Germinal center (tissue), 1 donor: ENCODE results near the gene SH3YL1.
"Not testable (repeated sequence)": the region's sequence is repeated elsewhere in the genome, so short reads cannot be mapped to it uniquely, and the experiment has no call there.

Experiments
- DNase-seq: peaks from one replicate; pipeline ENCODE4 v3.0.0; 2012; ENCODE audit warnings: mixed read lengths, low spot score

SH3YL1 gene

DNA sequence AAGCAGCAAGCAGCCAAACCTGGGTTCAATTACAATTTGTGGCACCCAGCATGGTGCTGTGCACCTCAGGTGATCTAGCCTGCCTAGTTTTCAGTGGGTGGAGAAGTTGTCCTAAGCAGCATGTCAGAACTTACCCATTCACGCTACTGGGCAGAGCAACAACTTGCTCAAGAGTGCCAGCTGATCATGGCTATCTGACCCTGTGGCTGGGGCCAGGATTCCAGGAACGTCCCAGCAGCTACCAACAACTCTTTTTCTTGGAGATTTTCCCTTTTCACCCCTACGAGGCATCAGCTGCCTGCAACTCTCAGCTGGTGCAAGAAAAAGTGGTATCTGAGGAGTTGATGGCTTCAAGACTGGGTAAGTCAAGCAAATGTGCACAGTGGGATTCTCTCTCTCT is 83.5 kb downstream of the SH3YL1 start:
- DNase-seq = no peak

DNA sequence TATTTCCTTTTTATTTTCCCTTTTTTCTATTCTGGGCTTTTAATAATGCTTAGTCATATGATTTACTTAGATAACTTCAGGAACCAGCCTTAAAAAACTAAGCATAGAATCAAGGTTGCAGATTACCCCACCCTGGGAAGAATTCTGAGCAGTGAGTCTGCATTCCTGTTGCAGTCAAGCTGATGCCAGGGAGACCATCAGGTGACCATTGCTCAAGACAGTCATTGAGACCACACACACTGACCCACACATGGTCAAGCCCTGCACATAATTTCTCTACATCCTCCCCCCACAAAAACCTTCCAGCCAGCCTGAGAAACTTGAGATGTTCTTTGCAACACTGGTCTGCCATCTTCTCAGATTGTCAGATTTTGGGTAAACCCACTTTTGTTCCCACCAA is 83.9 kb downstream of the SH3YL1 start:
- DNase-seq = no peak

DNA sequence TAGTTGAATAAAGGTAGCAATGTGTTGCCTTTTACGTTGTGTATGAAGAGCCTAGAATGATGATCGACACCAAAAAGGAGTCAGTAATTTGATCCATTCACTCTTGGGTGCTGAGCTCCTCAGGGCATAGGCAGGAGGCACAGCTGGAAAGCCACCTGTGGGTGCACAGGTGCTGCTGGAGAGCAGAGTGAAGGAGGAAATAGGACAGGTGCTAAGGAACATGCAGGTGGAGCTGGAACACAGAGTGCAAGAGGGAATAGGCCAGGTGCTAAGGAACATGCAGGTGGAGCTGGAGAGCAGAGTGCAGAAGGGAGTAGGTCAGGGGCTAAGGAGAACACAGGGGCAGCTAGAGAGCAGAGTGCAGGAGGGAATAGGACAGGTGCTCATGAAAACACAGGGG is 86.1 kb downstream of the SH3YL1 start:
- DNase-seq = no peak

DNA sequence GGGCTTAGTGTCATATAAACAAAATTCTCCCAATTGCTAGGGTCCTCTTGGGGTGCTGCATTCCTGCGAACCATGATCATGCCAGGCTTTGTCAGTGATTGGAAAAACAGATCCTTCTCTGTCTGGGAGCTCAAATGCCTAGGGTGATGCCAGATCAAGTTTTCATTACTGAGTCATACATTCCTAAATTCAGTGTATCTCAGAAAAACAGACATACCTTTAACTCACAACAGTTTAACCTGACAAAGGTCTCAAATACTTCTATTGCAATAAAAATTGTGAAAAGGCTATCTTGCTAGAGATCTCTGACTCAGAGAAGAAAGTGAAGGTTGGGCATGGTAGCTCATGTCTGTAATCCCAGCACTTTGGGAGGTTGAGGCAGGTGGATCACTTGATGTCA is 86.9 kb downstream of the SH3YL1 start:
- DNase-seq = no peak

DNA sequence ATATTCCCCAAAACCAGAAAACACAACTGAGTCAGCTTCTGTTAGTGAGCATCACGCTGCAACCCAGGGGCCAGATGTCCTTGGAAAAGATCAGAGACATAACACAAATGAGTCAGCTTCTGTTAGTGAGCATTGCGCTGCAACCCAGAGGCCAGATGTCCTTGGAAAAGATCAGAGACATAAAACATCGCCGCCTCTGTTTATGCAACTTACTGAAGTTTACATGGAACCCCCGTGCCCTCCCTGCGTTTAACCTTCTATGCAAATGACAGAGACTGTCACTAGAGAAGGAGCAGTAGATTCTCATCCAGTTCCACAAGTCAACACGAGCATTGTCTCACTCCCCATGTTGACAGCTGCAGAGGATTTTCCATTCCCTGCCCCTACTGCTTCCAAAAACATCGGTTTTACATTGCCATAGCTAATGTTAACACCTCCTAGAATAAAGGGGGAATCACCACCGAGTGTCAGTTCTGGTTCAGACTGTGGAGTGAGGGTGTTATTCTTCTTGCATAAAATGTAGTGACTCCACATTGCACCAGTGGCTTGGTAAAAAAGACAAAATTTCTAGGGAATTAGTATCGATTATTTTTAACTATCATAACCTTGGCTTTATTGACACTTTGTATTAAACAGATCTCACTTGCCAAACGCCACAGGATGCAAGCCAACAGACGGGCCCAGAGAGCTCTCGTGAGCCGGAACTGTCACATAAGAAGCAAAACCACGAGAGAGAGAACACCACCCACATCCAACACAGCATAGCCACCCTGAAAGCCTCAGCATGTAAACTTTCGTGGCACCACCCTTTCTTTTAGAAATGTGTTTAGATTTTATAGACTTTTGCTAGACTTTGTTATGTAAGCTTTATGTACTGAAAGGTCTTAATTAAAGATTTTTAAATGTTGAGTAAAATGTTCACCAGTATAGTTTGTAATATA is 87.7 kb downstream of the SH3YL1 start:
- no peak for DNase-seq

DNA sequence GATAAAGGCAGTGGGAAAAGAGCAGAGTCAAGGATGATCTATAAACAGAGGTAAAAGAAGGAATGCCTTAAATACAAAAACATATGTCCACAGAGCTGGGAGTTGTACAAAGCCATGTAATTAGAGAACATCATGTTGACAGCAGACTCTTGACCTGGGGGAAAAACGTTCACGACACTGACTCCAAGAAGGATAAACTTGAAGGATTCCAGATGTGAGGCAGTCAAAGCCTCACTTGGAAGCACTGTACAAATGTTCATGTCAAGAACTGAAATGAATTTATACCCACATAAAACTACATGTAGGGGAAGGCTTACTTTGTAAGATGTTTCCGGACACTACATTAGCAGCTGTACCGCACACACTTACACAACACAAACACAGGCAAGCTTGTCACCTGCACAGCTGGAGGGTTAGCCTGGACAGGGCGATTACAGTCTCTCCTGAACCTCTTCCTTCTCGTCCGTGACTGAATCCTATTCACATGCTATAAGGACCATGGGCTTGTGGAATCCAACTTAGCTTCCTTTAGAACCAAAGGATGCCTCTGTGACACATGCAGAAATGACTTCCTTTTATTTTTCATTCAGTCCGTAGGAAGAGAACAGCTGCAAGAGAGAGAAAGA is 88.6 kb downstream of the SH3YL1 start:
- DNase-seq = no peak

DNA sequence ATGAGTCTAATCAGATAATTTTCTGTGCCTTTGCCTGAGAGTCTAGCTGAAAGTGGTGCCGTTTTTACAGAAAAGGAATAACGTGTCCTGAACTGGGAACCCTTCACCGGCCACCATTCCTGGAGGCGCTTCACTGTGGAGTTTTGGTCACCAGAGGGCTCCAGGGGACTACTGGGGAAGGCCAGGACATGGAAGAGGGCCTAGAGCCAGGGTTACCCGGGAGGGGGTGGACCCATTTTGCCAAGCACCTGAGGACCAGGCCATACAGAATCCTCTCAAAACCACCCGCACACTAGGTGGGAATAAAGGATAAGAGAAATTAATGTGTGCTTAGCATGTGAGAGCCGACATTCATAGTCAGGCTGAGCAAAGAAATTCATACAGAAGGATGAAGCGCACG is 91.7 kb downstream of the SH3YL1 start:
- DNase-seq = not testable (repeated sequence)

DNA sequence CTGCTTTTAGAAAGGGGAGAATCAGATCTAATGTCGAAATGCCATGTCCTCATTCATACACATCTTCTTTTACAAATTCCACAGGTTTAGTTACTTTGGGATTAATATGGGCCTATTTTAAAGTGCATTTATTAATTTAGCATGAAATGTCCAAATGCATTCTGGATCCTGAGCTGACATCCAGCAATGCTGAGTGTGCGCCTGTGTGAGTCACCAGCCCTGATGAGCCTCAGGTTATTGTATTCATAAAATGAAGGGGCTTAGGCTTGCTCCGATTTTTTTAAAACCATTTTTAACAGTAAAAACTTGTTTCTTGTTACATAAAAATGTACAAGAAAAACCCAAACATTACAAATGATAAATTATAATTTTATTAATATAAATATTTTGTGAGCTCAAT is 94.1 kb downstream of the SH3YL1 start:
- no peak for DNase-seq
